Measurements from ENCODE around the gene USP7. TPM values are rescaled to one million over a fixed set of nuclear protein-coding genes. Genes with fewer than 3 reads are reported as not detected.

The USP7 gene
- total RNA-seq, 2 experiments from 2014 or later, result 46.4 to 127 TPM

DNA sequence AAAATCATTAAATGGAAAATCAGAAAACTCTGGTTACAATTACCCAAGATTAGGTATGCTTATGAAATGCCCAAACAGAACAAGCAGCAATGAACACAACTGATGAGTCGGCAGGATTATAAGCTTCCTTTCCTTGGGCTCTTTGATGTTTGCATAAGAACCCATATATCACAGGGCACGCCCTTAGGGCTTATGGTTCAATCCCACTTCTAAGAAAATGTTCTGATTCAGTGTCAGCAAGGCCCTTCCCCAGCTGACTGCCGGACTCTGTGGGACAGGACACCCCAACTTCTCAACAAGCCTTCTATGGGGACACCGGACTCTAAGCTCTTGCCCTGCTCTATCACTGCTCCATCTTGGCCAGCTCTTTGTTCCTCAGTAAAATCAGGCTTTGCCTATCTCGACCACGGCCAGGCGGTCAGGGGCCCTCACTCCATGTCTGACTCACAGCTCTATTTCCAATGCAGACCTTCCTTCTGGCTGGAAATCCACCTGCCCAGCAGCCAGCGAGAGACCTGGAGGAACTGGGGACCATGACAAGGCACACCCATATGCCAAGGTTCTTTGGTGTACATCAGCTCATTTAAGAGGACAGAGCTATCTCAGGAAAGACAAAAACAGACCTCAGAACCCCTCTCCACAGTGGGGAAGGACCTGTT is 54.8 kb downstream of the USP7 start:
- ChIA-PET CTCF (ENCODE audit: unreplicated experiment) (interaction anchor here (0.6 kb wide), 1 partner anchor 96 kb away, joined by 3 read pairs; no protein-coding TSS in a partner anchor), POLR2A (no interaction called here)
- H3K27ac ChIP-seq (ENCODE audit: low read depth, low read length, poor library complexity, severe bottlenecking), result no peak overlapping the region
- no peaks in the 10 kb centered on the region for H3K9me2 ChIP-seq (ENCODE audit: insufficient read depth, low read length)
- H3K36me3 ChIP-seq (ENCODE audit: insufficient read depth, low read length), result peaks cover 85% of the 10 kb centered on the region
- no peak overlapping the region for H3K4me2 ChIP-seq (ENCODE audit: low read length)
- H4K20me1 ChIP-seq (ENCODE audit: insufficient read depth, low read length), result no peaks in the 10 kb centered on the region
- no peak overlapping the region for H3K4me3 ChIP-seq (ENCODE audit: low read depth, low read length, poor library complexity, severe bottlenecking)
- no TSS peak for BruUV-seq (replicated peaks)
- H3K4me1 ChIP-seq (ENCODE audit: insufficient read depth, low read length, poor library complexity, severe bottlenecking), result no peaks in the 10 kb centered on the region
- no peaks in the 10 kb centered on the region for H3K79me2 ChIP-seq (ENCODE audit: insufficient read depth, low read depth, low read length)
- DNase-seq (ENCODE audit: low spot score), result no peak
- intact Hi-C loops (cut with micrococcal nuclease; ENCODE audit: unreplicated experiment), result no loop called here
- TF ChIP-seq CTCF (conservative IDR thresholded peaks at IDR 0.05; ENCODE audit: low read length) (no peak), EZH2phosphoT487 (IDR thresholded peaks at IDR 0.05; ENCODE audit: borderline replicate concordance, low read depth, low read length) (no peak)
- H3K9me3 ChIP-seq (ENCODE audit: low read length), result no peaks in the 10 kb centered on the region
- no peak overlapping the region for H2AFZ ChIP-seq (ENCODE audit: low read length)

DNA sequence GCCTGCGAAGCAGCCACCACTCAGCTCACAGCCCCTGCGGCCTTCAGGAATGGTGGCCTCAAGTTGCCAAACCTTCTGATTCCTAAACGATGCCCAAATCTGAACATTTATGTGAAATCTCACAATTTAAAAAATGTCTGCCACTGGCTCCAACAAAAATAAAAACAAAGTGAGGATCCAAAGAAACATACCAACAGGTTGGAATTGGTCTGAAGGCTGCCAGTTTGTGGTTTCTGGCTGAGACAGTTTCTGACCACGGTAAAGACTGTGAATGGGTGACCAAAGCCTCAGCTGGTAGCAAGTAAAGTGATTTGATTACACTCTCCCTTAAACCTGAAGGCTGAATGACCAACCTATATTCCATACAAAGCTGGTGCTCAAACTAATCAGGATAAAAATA is 56.6 kb downstream of the USP7 start:
- POLR2A ChIA-PET, result no interaction called here

More for the DNA sequence above, 56.6 kb downstream of the USP7 start:
- Histone ChIP-seq H3K4me1 (ENCODE audit: insufficient read depth, low read length, poor library complexity, severe bottlenecking) (no peaks in the 10 kb centered on the region), H3K9me3 (ENCODE audit: low read length) (no peaks in the 10 kb centered on the region), H3K79me2 (ENCODE audit: insufficient read depth, low read depth, low read length) (no peaks in the 10 kb centered on the region), H3K4me2 (ENCODE audit: low read length) (no peak overlapping the region), H4K20me1 (ENCODE audit: insufficient read depth, low read length) (no peaks in the 10 kb centered on the region), H2AFZ (ENCODE audit: low read length) (no peak overlapping the region), H3K9me2 (ENCODE audit: insufficient read depth, low read length) (no peaks in the 10 kb centered on the region), H3K27ac (ENCODE audit: low read depth, low read length, poor library complexity, severe bottlenecking) (no peak overlapping the region), H3K4me3 (ENCODE audit: low read depth, low read length, poor library complexity, severe bottlenecking) (no peak overlapping the region), H3K36me3 (ENCODE audit: insufficient read depth, low read length) (peaks cover 90% of the 10 kb centered on the region)
- CTCF ChIA-PET (ENCODE audit: unreplicated experiment), result no interaction called here
- no peak for DNase-seq (ENCODE audit: low spot score)
- BruUV-seq (replicated peaks), result no TSS peak
- intact Hi-C loops (cut with micrococcal nuclease; ENCODE audit: unreplicated experiment), result no loop called here
- no peak for TF ChIP-seq CTCF (conservative IDR thresholded peaks at IDR 0.05; ENCODE audit: low read length)
- no peak for TF ChIP-seq EZH2phosphoT487 (IDR thresholded peaks at IDR 0.05; ENCODE audit: borderline replicate concordance, low read depth, low read length)

Measured in OCI-LY7 (cell line).